Subcutaneous abdominal adipose tissue (tissue), 5 donors: ENCODE results near the gene ISOC2.

Experiments used
- H3K27ac ChIP-seq: one replicate; pipeline ENCODE4 v1.7.0; 2013; ENCODE audit warnings: low read depth, mild to moderate bottlenecking, inconsistent platforms, low read length, moderate library complexity
- H3K27me3 ChIP-seq, 5 donors: one replicate each; pipeline ENCODE4 v1.7.0; 2013; ENCODE audit warnings: low read length in 5 of 5, inconsistent platforms in 1 of 5; ENCODE audit not compliant: control insufficient read depth in 5 of 5, insufficient read depth in 4 of 5
- H3K36me3 ChIP-seq, 5 donors: one replicate each; pipeline ENCODE4 v1.7.0; 2013; ENCODE audit warnings: low read length in 5 of 5; ENCODE audit not compliant: control insufficient read depth in 5 of 5, insufficient read depth in 5 of 5
- H3K4me1 ChIP-seq, 5 donors: one replicate each; pipeline ENCODE4 v1.7.0; 2013; ENCODE audit warnings: low read length in 5 of 5, mild to moderate bottlenecking in 3 of 5, moderate library complexity in 1 of 5; ENCODE audit not compliant: control insufficient read depth in 5 of 5, insufficient read depth in 5 of 5
- H3K4me3 ChIP-seq, 5 donors: one replicate each; pipeline ENCODE4 v1.7.0; 2013; ENCODE audit warnings: low read length in 5 of 5, low read depth in 1 of 5
- H3K9ac ChIP-seq, 5 donors: one replicate each; pipeline ENCODE4 v1.7.0; 2013; ENCODE audit warnings: low read length in 5 of 5, mild to moderate bottlenecking in 4 of 5, moderate library complexity in 3 of 5
- H3K9me3 ChIP-seq, 5 donors: one replicate each; pipeline ENCODE4 v1.7.0; 2013; ENCODE audit warnings: low read length in 5 of 5; ENCODE audit not compliant: control insufficient read depth in 5 of 5
- donor health status: healthy.
- donor health status: healthy.
- donor health status: healthy.
- donor health status: healthy.
- donor health status: healthy.

Gene ISOC2

DNA sequence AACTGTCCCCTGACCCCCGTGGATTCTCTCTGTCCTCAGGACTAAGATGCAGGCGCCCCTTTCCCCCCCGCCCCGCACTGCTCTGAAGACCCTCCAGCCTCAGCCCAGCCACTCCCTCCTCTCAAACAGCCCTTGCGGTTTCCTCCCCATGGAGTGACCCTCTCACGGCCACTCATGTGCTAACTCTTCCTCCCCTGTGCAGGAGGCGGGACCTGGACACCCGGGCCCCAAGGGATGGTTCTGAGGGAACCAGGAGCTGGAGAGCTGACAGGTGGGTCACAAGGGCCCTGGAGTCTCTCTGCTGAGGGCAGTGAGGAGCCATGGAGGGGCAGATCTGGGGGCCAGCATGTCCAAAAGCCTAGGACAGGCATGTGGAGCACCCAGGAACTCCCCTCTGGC lies 1.9 kb downstream of the ISOC2 start:
- Histone ChIP-seq H3K9ac (peak overlapping the region in 1 of 5 donors; percentile 52), H3K27ac (peak overlapping the region; percentile 27), H3K9me3 (no peaks in the 10 kb centered on the region), H3K4me3 (no peak overlapping the region), H3K4me1 (peaks cover 3 to 29% (median 27%) of the 10 kb centered on the region in 5 donors), H3K27me3 (no peaks in the 10 kb centered on the region), H3K36me3 (peaks cover 0 to 17% (median 4%) of the 10 kb centered on the region in 5 donors)

DNA sequence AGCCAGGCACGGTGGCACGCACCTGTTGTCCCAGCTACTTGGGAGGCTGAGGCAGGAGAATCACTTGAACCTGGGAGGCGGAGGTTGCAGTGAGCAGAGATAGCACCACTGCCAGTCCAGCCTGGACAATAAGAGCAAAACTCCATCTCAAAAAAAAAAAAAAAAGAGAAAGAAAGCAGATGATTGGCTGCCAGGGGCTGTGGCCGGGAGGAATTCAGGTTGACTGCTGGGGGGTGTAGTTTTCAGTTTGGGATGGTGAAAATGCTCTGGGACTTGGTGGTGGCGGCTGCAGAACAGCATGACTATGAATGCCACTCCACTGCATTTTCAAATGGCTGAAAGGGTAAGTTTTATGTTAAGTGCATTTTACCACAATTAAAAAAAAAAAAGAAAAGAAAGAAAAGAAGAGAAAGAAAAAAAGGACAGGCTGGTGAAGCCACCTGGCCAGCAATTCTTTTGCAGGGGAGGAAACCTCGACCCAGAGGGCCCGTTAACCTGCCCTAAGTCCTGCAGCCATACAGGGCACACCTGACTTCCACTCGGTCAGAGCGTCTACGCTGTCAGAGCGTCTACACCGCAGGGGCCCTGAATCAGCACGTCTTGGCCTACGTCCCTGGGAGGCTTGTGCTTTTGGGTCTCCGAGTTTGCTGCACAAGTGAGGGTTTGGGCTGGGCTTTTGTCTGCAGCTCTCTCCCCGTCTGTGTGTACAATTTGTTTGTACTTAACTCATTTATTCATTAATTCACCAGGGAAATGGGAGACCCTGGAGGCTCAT lies 3.6 kb downstream of the ISOC2 start:
- no peak overlapping the region for H3K9ac ChIP-seq
- no peak overlapping the region for H3K4me3 ChIP-seq
- peaks cover 0 to 3% (median 0%) of the 10 kb centered on the region in 5 donors for H3K27me3 ChIP-seq

DNA sequence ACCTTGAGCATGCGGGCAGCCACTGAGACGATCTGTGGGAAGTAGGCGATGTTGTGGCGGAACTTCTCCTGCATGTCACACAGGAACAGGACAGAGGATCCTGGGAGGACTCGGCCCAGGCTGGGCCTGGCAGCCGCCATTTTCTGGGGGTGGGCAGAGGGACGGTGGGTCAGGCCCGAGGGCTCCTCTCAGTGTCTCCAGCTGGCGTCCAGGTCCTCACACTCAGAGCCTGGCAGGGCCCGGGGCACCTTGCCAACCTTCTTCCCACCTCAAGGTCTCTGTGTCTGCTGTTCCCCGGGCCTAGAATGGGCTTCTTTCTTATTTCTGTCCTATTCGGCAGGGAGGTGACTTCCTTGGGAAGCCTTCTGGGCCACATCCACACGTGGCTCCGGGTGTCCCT lies 5.1 kb downstream of the ISOC2 start:
- no peak overlapping the region for H3K27ac ChIP-seq
- no peak overlapping the region for H3K9ac ChIP-seq
- H3K9me3 ChIP-seq: no peaks in the 10 kb centered on the region
- H3K4me1 ChIP-seq: peaks cover 0 to 31% (median 30%) of the 10 kb centered on the region in 5 donors
- H3K4me3 ChIP-seq: no peak overlapping the region
- peaks cover 0 to 25% (median 4%) of the 10 kb centered on the region in 5 donors for H3K36me3 ChIP-seq
- H3K27me3 ChIP-seq: peaks cover 4 to 15% (median 5%) of the 10 kb centered on the region in 5 donors

More for the DNA sequence above, 3.6 kb downstream of the ISOC2 start:
- Histone ChIP-seq H3K4me1 (peaks cover 3 to 29% (median 28%) of the 10 kb centered on the region in 5 donors), H3K9me3 (no peaks in the 10 kb centered on the region), H3K36me3 (peaks cover 0 to 25% (median 4%) of the 10 kb centered on the region in 5 donors), H3K27ac (no peak overlapping the region)

DNA sequence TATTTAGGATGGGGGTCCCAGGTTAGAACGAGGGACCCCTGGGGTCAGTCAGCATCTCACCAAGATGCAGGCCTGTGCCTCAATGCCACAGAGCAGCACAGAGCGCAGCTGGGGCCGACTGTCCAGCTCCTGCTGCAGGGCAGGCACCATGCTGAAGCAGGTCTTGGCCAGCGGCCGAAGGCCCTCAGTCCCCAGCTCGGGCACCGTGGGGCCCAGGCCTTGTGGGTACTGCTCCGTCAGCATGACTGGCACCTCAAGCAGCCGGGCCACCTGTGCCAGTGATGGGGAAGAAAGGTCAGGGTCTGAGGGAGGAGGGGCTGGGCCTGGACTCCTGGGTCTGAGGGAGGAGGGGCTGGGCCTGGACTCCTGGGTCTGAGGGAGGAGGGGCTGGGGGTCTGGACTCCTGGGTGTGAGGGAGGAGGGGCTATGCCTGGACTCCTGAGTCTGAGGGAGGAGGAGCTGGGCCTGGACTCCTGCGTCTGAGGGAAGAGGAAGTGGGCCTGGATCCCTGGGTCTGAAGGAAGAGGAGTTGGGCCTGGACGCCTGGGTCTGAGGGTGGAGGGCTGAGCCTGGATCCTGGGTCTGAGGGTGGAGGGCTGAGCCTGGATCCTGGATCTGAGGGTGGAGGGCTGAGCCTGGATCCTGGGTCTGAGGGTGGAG lies 5.7 kb downstream of the ISOC2 start:
- no peak overlapping the region for H3K9ac ChIP-seq
- H3K27ac ChIP-seq: no peak overlapping the region
- peaks cover 4 to 17% (median 5%) of the 10 kb centered on the region in 5 donors for H3K27me3 ChIP-seq
- H3K4me1 ChIP-seq: peaks cover 0 to 24% (median 23%) of the 10 kb centered on the region in 5 donors
- no peak overlapping the region for H3K4me3 ChIP-seq
- no peaks in the 10 kb centered on the region for H3K9me3 ChIP-seq
- H3K36me3 ChIP-seq: peaks cover 0 to 25% (median 4%) of the 10 kb centered on the region in 5 donors

DNA sequence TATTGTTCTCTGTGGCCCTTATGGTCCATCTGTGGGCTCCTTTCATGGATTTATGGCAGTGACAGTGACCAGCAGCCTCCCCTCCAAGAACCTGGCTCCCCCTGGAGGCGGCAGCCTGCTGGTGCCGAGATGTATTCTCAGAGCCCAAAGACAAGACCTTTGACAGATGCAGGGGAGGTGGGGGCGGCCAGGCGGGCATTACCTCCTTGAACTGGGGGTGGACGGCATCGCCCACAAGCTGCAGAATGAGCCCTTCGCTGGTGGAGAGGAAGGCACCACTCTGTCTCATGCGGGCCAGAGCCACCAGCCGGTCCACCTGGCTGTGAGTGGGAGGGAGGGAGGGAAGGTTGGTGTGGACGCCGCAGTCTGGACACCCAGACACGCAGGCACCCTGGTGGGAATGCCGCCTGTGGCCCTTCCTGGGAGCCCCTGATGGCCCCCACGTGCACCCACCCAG lies 6.6 kb downstream of the ISOC2 start:
- Histone ChIP-seq H3K4me3 (no peak overlapping the region), H3K4me1 (peaks cover 0 to 16% (median 14%) of the 10 kb centered on the region in 5 donors), H3K9me3 (no peaks in the 10 kb centered on the region), H3K27ac (no peak overlapping the region), H3K27me3 (peaks cover 7 to 22% (median 9%) of the 10 kb centered on the region in 5 donors), H3K36me3 (peaks cover 0 to 25% (median 4%) of the 10 kb centered on the region in 5 donors), H3K9ac (no peak overlapping the region)

DNA sequence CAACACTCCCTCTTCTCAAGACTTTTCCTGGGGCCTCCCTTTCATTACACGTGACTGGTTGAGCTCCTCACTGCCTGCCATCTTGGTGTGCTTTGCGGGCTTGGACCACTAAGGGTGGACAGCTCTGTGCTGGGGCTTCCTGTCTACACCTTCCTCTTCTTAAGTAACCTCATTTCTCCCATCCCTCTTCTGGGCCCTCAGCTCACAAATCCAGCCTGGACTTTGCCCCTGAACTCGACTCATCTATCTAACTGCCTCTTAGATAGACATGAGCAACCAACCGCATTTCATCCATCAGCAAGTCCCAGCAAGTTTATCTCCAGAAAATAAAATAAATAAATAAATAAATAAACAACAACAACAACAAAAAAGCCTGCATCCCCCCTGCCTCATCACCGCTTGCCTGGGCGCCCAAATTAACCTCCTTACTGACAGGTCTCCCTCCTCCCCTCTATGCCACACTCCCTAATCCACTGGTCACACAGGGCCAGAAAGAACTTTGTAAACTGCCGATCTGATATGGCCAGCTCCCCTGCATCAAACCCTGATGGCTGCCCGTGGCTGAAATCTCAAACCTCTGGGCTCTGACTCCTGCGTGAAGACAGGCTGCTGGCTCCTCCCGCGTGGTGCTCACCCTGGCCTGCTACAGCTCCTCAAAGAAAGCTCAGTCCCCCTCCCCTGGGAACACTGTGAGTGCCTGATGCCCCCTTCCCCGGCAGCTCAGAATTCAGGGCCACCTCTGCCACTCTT lies 7.8 kb downstream of the ISOC2 start:
- Histone ChIP-seq H3K4me3 (no peak overlapping the region), H3K9ac (no peak overlapping the region), H3K27me3 (peaks cover 12 to 32% (median 21%) of the 10 kb centered on the region in 5 donors), H3K36me3 (peaks cover 0 to 25% (median 4%) of the 10 kb centered on the region in 5 donors), H3K9me3 (no peaks in the 10 kb centered on the region), H3K27ac (no peak overlapping the region), H3K4me1 (peaks cover 0 to 13% (median 9%) of the 10 kb centered on the region in 5 donors)

DNA sequence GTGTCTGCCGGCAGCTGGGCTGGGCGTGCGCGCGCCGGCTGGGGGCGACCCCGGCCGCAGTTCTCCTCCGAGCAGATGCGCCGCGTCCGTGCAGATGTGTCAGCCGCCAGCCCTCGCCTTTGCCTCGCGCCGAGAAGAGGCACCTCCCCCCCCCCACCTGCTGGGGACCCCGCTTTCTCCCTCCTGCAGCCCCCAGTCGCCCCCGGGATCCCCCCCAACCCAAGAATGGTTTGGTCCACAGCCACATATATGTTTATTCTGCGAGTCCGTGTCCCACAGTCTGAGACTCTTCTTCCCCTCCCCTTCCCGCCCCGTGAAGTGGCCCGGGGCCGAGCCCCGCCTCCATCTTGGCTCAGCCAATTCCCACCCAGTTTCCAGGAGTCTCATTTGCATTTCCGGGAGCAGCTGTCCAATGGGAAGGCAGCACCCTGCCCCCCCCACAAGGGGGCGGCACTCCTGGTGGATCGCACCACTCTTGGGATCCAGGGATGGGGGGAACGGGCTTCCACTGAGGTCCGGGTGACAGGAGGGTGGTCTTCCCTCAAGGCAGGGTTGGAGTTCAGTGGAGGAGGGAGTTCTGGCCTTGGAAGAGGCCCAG lies 8.6 kb downstream of the ISOC2 start:
- Histone ChIP-seq H3K4me1 (peaks cover 0 to 13% (median 9%) of the 10 kb centered on the region in 5 donors), H3K4me3 (no peak overlapping the region), H3K9me3 (no peaks in the 10 kb centered on the region), H3K9ac (no peak overlapping the region), H3K36me3 (peaks cover 0 to 25% (median 4%) of the 10 kb centered on the region in 5 donors), H3K27me3 (peaks cover 12 to 32% (median 27%) of the 10 kb centered on the region in 5 donors), H3K27ac (no peak overlapping the region)

DNA sequence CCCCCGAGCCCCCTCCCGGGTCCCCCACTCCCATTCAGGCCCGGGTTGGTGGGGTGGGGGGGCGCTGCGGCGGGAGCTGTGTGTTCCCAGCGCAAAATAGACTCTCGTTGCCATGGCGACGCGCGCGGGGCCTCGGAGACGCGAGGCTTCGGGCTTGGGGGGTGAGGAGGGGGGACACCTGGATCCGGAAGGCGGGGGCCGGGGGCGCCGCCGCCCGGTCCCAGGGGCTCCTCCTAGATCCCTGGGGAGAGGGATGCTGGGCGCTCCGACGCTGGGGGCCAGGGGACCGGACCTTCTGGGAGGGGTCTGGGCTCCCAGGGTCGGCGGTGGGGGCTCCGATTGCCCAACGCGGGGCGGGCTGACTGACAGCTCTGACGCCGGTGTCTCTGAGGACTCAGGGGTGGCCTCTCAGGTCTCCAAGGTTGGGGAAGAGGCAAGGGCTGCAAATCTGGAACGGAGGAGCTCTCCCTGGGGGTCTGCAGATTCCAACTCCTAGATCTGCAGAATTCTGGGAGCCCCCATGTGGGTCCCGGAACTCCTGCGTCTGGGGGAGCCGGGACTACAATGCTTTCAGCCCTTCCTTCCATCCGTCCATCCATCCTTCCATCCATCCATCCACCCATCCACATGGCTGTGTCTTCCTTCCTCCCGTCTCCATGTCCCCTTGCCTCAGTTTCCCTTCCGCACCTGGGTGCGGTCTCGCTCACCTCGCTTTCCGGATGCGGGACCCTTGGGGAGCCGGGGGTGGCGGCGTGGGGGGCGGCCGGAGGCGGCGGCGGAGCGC lies 9.3 kb downstream of the ISOC2 start:
- Histone ChIP-seq H3K9ac (no peak overlapping the region), H3K27me3 (peaks cover 12 to 37% (median 31%) of the 10 kb centered on the region in 5 donors), H3K4me3 (no peak overlapping the region), H3K4me1 (peaks cover 0 to 13% (median 9%) of the 10 kb centered on the region in 5 donors), H3K27ac (no peak overlapping the region), H3K36me3 (peaks cover 0 to 25% (median 4%) of the 10 kb centered on the region in 5 donors), H3K9me3 (no peaks in the 10 kb centered on the region)
